Liver (tissue), 9 donors: ENCODE results near the gene KDM4C. TPM values are rescaled to one million over a fixed set of nuclear protein-coding genes. Genes with fewer than 3 reads are reported as not detected.

Experiments
- DNase-seq: peaks from one replicate; pipeline ENCODE4 v3.0.0-alpha.2; 2017; ENCODE audit warnings: low spot score
- H3K27ac ChIP-seq, 2 donors: one replicate each; pipeline ENCODE4 v1.7.0; 2013; ENCODE audit warnings: inconsistent platforms in 2 of 2, low read length in 2 of 2, control low read depth in 1 of 2, low read depth in 1 of 2, mild to moderate bottlenecking in 1 of 2
- H3K27me3 ChIP-seq, 4 donors: one replicate each; pipeline versions ENCODE4 v1.6.1 to v1.7.0; 2013; ENCODE audit warnings: low read length in 3 of 4, inconsistent platforms in 1 of 4, mild to moderate bottlenecking in 1 of 4, moderate library complexity in 1 of 4; ENCODE audit not compliant: control insufficient read depth in 4 of 4, insufficient read depth in 4 of 4
- H3K36me3 ChIP-seq, 4 donors: one replicate each; pipeline versions ENCODE4 v1.6.1 to v1.7.0; 2013; ENCODE audit warnings: low read length in 3 of 4, mild to moderate bottlenecking in 3 of 4, low read depth in 1 of 4, moderate library complexity in 1 of 4; ENCODE audit not compliant: control insufficient read depth in 4 of 4, insufficient read depth in 3 of 4
- H3K4me1 ChIP-seq, 4 donors: one replicate each; pipeline versions ENCODE4 v1.6.1 to v1.7.0; 2013; ENCODE audit warnings: low read length in 3 of 4, mild to moderate bottlenecking in 3 of 4, moderate library complexity in 1 of 4; ENCODE audit not compliant: control insufficient read depth in 4 of 4, insufficient read depth in 4 of 4
- H3K4me3 ChIP-seq, 3 donors: one replicate each; pipeline versions ENCODE4 v1.6.1 to v1.7.0; 2013; ENCODE audit warnings: low read length in 3 of 3, control low read depth in 1 of 3, low read depth in 1 of 3, mild to moderate bottlenecking in 1 of 3
- H3K9ac ChIP-seq, 2 donors: one replicate each; pipeline ENCODE4 v1.7.0; 2013; ENCODE audit warnings: low read length in 2 of 2, mild to moderate bottlenecking in 2 of 2, moderate library complexity in 2 of 2, control low read depth in 1 of 2, low read depth in 1 of 2
- H3K9me3 ChIP-seq, 4 donors: one replicate each; pipeline versions ENCODE4 v1.6.1 to v1.7.0; 2013; ENCODE audit warnings: low read length in 3 of 4; ENCODE audit not compliant: control insufficient read depth in 4 of 4
- CTCF ChIP-seq: fragments of 150-350 bp; IDR thresholded peaks from 2 replicates; pipeline ENCODE4 v1.5.1; 2017; ENCODE audit warnings: improper control_type of control experiment, low read depth, low read length; ENCODE audit not compliant: missing input control
- FOXA1 ChIP-seq: IDR thresholded peaks from 2 replicates; pipeline ENCODE4 v1.6.1; 2016; ENCODE audit warnings: antibody characterized with exemption
- FOXA2 ChIP-seq: IDR thresholded peaks from 2 replicates; pipeline ENCODE4 v1.6.1; 2016; ENCODE audit warnings: antibody characterized with exemption
- HNF4G ChIP-seq: IDR thresholded peaks from 2 replicates; pipeline ENCODE4 v1.6.1; 2016; ENCODE audit warnings: antibody characterized with exemption
- NR2F2 ChIP-seq: IDR thresholded peaks from 2 replicates; pipeline ENCODE4 v1.6.1; 2016; ENCODE audit warnings: antibody characterized with exemption
- RAD21 ChIP-seq, 2 donors: IDR thresholded peaks; 2 replicates each; pipeline ENCODE4 v1.6.1; 2016; ENCODE audit warnings: antibody characterized with exemption in 2 of 2, mild to moderate bottlenecking in 2 of 2
- RXRA ChIP-seq, 2 donors: IDR thresholded peaks; 2 replicates each; pipeline ENCODE4 v1.6.1; 2017 to 2018; ENCODE audit warnings: antibody characterized with exemption in 2 of 2, mild to moderate bottlenecking in 1 of 2
- YY1 ChIP-seq: IDR thresholded peaks from 2 replicates; pipeline ENCODE4 v1.6.1; 2016; ENCODE audit warnings: antibody characterized with exemption, mild to moderate bottlenecking
- ZBTB33 ChIP-seq: IDR thresholded peaks from 2 replicates; pipeline ENCODE4 v1.6.1; 2016; ENCODE audit warnings: antibody characterized with exemption
- WGBS: extraction: QIAGEN DNeasy Blood & Tissue Kit; methylation state at CpG from one replicate; pipeline ENCODE4 v1.1.7; 2013; 5-methylcytosine and 5-hydroxymethylcytosine counted together
- polyA plus RNA-seq, 2 donors: library from polyadenylated mRNA; stranded (reverse) in 1 of 2; unstranded in 1 of 2; fragments of 200-250 nt in 1 of 2; fragments of >200 nt in 1 of 2; fragmentation: Nextera tagmentation in 1 of 2; extraction: Ambion mirVana in 1 of 2; gene quantifications; one replicate each; pipeline versions ENCODE4 v1.2.1 to v1.2.3, GENCODE V29; 2013 to 2015
- total RNA-seq, 2 donors: library from RNA; depleted of rRNA; stranded (reverse); fragments of >200 nt; gene quantifications; one replicate each; pipeline ENCODE4 v1.2.3, GENCODE V29; 2014
- donor health status: healthy.
- donor health status: healthy.
- donor health status: healthy.
- donor health status: healthy.
- donor health status: healthy.

KDM4C gene
- total and polyA plus RNA-seq, 4 donors = 4.3 to 40.2 (median 24.0) TPM

- TF ChIP-seq NR2F2 = no peak
- no peak for TF ChIP-seq FOXA1
- TF ChIP-seq RAD21 (IDR thresholded peaks at IDR 0.05) = no peak
Observed at GRCh38 chr9:7088611-7089010, 330.8 kb downstream of the KDM4C start (continued).

GRCh38 chr9:7089406-7090193 lies 331.8 kb downstream of the KDM4C start:
- no peak overlapping the region for H3K27ac ChIP-seq
- peak overlapping the region in 1 of 2 donors; percentile 10 for H3K9ac ChIP-seq
- 89% methylated on average over 5 of the region's 5 CpGs for WGBS
- TF ChIP-seq ZBTB33 (no peak), CTCF (no peak)
- no peak for DNase-seq
- H3K27me3 ChIP-seq = no peaks in the 10 kb centered on the region
- no peak overlapping the region for H3K4me3 ChIP-seq
- H3K9me3 ChIP-seq = no peaks in the 10 kb centered on the region
- no peaks in the 10 kb centered on the region for H3K4me1 ChIP-seq
- peaks cover 0 to 7% (median 1%) of the 10 kb centered on the region in 4 donors for H3K36me3 ChIP-seq

GRCh38 chr9:7093040-7093439 lies 335.3 kb downstream of the KDM4C start:
- Histone ChIP-seq H3K4me1 (no peaks in the 10 kb centered on the region), H3K9me3 (no peaks in the 10 kb centered on the region), H3K9ac (no peak overlapping the region), H3K4me3 (no peak overlapping the region), H3K27me3 (no peaks in the 10 kb centered on the region), H3K36me3 (peaks cover 0 to 6% (median 0%) of the 10 kb centered on the region in 4 donors), H3K27ac (no peak overlapping the region)
- 93% methylated on average over 4 of the region's 4 CpGs for WGBS
- no peak for DNase-seq
- TF ChIP-seq ZBTB33 (no peak), RXRA (IDR thresholded peaks at IDR 0.05) (no peak), HNF4G (no peak)

GRCh38 chr9:7094052-7094451 lies 336.3 kb downstream of the KDM4C start:
- H3K27me3 ChIP-seq = no peaks in the 10 kb centered on the region
- TF ChIP-seq RAD21 (IDR thresholded peaks at IDR 0.05) (peak in 1 of 2 donors; percentile 46), FOXA2 (no peak), ZBTB33 (no peak), NR2F2 (no peak), FOXA1 (no peak), YY1 (no peak)
- no peaks in the 10 kb centered on the region for H3K4me1 ChIP-seq
- WGBS = 86% methylated on average over 2 of the region's 2 CpGs
- H3K9me3 ChIP-seq = no peaks in the 10 kb centered on the region
- H3K27ac ChIP-seq = no peak overlapping the region
- no peak overlapping the region for H3K9ac ChIP-seq
- DNase-seq = no peak
- no peak overlapping the region for H3K4me3 ChIP-seq
- H3K36me3 ChIP-seq = peaks cover 0 to 3% (median 0%) of the 10 kb centered on the region in 4 donors
